Measurements from ENCODE around the gene TBX6.

TBX6 gene

DNA sequence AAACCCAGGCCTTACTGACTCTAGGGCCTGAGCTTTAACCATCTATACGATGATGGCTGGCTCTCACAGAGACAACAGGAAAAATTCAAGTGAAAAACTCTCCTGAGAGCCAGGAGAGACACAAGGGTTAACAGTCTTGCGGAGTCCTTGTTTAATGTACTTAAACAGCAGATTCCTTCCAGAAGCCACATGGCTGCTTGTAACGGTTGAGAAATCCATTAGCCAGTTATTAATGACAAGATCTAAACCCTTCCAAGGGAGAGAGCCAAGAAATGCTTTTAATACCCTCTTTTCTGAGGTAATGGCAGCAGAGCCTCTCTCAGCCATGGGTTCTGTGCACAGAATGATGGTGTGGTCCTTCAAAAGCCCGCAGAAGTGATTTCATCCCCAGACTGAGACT lies 31.4 kb downstream of the TBX6 start:
- no peak overlapping the region for H3K9ac ChIP-seq
- peaks cover 28% of the 10 kb centered on the region for H3K4me1 ChIP-seq
- no peaks in the 10 kb centered on the region for H3K36me3 ChIP-seq (ENCODE audit: control insufficient read depth, insufficient read depth, low read length)
- H3K27me3 ChIP-seq (ENCODE audit: control insufficient read depth, insufficient read depth, low read length), result no peaks in the 10 kb centered on the region
- H2AFZ ChIP-seq, result no peak overlapping the region
- no peak overlapping the region for H3K4me3 ChIP-seq (ENCODE audit: low read depth, low read length)
- no peak for TF ChIP-seq CTCF (IDR thresholded peaks at IDR 0.05)
- peak overlapping the region; percentile 61 for H3K27ac ChIP-seq
- peak overlapping the region; percentile 5 for H3K4me2 ChIP-seq (ENCODE audit: low read length)
- no peaks in the 10 kb centered on the region for H3K9me3 ChIP-seq (ENCODE audit: control insufficient read depth, low read length)
- H3K79me2 ChIP-seq, result peaks cover 6% of the 10 kb centered on the region

DNA sequence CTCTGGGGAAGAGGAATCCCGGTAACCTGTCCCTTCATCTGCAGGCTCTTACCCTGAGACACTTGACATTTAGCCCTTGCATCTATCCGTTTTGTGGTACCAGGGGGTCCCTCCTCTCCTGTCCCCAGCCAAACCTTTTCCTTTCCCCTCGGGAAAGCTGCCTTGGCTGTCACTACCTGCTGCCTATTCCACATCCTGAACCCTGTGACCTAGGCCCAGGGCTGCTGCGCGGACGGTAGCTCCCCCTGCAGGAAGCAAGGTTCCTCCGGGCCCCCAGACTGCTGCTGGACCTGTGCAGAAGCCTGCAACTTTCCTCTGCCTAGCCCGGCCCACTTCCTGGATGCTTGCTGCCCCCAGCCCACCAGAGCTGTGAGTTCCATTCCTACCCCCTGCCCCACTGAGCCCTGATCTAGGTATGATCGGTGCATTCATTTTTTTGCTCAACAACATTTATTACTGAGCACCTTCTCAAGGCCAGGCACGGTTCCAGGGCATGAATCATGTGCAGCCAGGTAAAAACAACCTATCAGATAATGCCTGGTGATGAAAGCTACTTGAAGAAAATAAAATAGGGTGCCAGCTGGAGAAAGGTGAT lies 36.7 kb downstream of the TBX6 start:
- H3K79me2 ChIP-seq, result no peaks in the 10 kb centered on the region
- no peaks in the 10 kb centered on the region for H3K9me3 ChIP-seq (ENCODE audit: control insufficient read depth, low read length)
- peaks cover 15% of the 10 kb centered on the region for H3K4me1 ChIP-seq
- H3K9ac ChIP-seq, result no peak overlapping the region
- H3K4me3 ChIP-seq (ENCODE audit: low read depth, low read length), result peak overlapping the region; percentile 19
- H3K4me2 ChIP-seq (ENCODE audit: low read length), result peak overlapping the region; percentile 64
- peak overlapping the region; percentile 77 for H3K27ac ChIP-seq
- TF ChIP-seq CTCF (IDR thresholded peaks at IDR 0.05), result peak; percentile 68
- H2AFZ ChIP-seq, result peak overlapping the region; percentile 35
- no peaks in the 10 kb centered on the region for H3K27me3 ChIP-seq (ENCODE audit: control insufficient read depth, insufficient read depth, low read length)
- no peaks in the 10 kb centered on the region for H3K36me3 ChIP-seq (ENCODE audit: control insufficient read depth, insufficient read depth, low read length)

DNA sequence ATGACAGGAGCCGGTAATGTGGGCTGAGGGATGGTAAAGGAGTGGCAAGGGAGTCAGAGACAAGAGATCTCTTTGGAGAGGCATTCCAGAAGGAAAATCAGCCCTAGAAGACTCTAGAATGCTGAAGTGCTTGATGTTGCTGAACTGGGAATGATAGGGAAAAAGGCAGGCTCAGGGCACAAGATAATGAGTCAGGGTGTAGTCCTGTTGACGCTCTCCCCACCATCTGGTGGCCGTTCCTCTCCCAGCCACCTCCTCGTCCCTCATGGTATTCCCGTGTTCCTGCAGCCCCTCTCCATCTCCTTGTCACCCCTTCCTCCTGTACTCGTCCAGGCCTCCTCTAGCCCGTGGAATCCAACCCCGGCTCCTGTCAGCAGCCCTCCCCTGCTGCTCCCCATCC lies 37.3 kb downstream of the TBX6 start:
- Histone ChIP-seq H3K4me2 (ENCODE audit: low read length) (peak overlapping the region; percentile 64), H3K4me3 (ENCODE audit: low read depth, low read length) (no peak overlapping the region), H3K27ac (no peak overlapping the region), H3K9ac (no peak overlapping the region), H3K79me2 (no peaks in the 10 kb centered on the region), H3K9me3 (ENCODE audit: control insufficient read depth, low read length) (no peaks in the 10 kb centered on the region), H3K4me1 (peaks cover 15% of the 10 kb centered on the region), H3K27me3 (ENCODE audit: control insufficient read depth, insufficient read depth, low read length) (no peaks in the 10 kb centered on the region), H2AFZ (no peak overlapping the region), H3K36me3 (ENCODE audit: control insufficient read depth, insufficient read depth, low read length) (no peaks in the 10 kb centered on the region)
- TF ChIP-seq CTCF (IDR thresholded peaks at IDR 0.05), result no peak

GRCh38 chr16:30053376-30054015 lies 38.2 kb downstream of the TBX6 start:
- H3K79me2 ChIP-seq, result no peaks in the 10 kb centered on the region
- H3K4me3 ChIP-seq (ENCODE audit: low read depth, low read length), result peak overlapping the region; percentile 77
- no peaks in the 10 kb centered on the region for H3K27me3 ChIP-seq (ENCODE audit: control insufficient read depth, insufficient read depth, low read length)
- peak overlapping the region; percentile 100 for H3K4me2 ChIP-seq (ENCODE audit: low read length)
- peak overlapping the region; percentile 92 for H2AFZ ChIP-seq
- peak overlapping the region; percentile 39 for H3K27ac ChIP-seq
- H3K9ac ChIP-seq, result no peak overlapping the region
- H3K9me3 ChIP-seq (ENCODE audit: control insufficient read depth, low read length), result no peaks in the 10 kb centered on the region
- H3K4me1 ChIP-seq, result peaks cover 15% of the 10 kb centered on the region
- H3K36me3 ChIP-seq (ENCODE audit: control insufficient read depth, insufficient read depth, low read length), result no peaks in the 10 kb centered on the region
- no peak for TF ChIP-seq CTCF (IDR thresholded peaks at IDR 0.05)
